Measurements from ENCODE around the gene LEKR1.

- TF ChIP-seq CTCF (IDR thresholded peaks at IDR 0.05) (no peak), EZH2 (IDR thresholded peaks at IDR 0.05; ENCODE audit: borderline replicate concordance, insufficient read depth, low read depth, low read length, poor library complexity, severe bottlenecking) (no peak)
Observed at GRCh38 chr3:156941311-156941710, 115.2 kb downstream of the LEKR1 start.
